BE2C (cell line): Measurements from ENCODE around the gene C7orf25.

Source experiments
- DNase-seq: peaks from one replicate; pipeline ENCODE4 v3.0.0-alpha.2; 2020
- H3K27me3 ChIP-seq: fragments of 250-450 bp; sonication (Bioruptor Pico); 2 replicates; pipeline ENCODE4 v1.5.1; 2020; ENCODE audit warnings: mild to moderate bottlenecking
- H3K36me3 ChIP-seq: fragments of 250-450 bp; sonication (Bioruptor Pico); 2 replicates; pipeline ENCODE4 v1.5.1; 2020; ENCODE audit warnings: mild to moderate bottlenecking
- H3K4me1 ChIP-seq: fragments of 250-450 bp; sonication (Bioruptor Pico); 2 replicates; pipeline ENCODE4 v1.5.1; 2020
- H3K4me3 ChIP-seq: 2 replicates; pipeline ENCODE4 v1.5.1; 2011; ENCODE audit warnings: low read depth, low read length
- H3K9me3 ChIP-seq: fragments of 250-450 bp; sonication (Bioruptor Pico); 2 replicates; pipeline ENCODE4 v1.5.1; 2020
- TF ChIP-seq, protein P1 (sequence below): IDR thresholded peaks from 2 replicates; pipeline ENCODE4 v1.5.1; 2012; ENCODE audit warnings: mild to moderate bottlenecking, low read depth, low read length

Gene C7orf25

GRCh38 chr7:42940985-42941847 is 29.3 kb upstream of the C7orf25 start:
- H3K27me3 ChIP-seq = no peaks in the 10 kb centered on the region
- no peaks in the 10 kb centered on the region for H3K9me3 ChIP-seq
- H3K36me3 ChIP-seq = peaks cover 22% of the 10 kb centered on the region
- peak; percentile 84 for DNase-seq
- H3K4me3 ChIP-seq = no peak overlapping the region
- no peaks in the 10 kb centered on the region; the same call in 1 of the 2 replicates for H3K4me1 ChIP-seq
- TF ChIP-seq, protein P1, sequence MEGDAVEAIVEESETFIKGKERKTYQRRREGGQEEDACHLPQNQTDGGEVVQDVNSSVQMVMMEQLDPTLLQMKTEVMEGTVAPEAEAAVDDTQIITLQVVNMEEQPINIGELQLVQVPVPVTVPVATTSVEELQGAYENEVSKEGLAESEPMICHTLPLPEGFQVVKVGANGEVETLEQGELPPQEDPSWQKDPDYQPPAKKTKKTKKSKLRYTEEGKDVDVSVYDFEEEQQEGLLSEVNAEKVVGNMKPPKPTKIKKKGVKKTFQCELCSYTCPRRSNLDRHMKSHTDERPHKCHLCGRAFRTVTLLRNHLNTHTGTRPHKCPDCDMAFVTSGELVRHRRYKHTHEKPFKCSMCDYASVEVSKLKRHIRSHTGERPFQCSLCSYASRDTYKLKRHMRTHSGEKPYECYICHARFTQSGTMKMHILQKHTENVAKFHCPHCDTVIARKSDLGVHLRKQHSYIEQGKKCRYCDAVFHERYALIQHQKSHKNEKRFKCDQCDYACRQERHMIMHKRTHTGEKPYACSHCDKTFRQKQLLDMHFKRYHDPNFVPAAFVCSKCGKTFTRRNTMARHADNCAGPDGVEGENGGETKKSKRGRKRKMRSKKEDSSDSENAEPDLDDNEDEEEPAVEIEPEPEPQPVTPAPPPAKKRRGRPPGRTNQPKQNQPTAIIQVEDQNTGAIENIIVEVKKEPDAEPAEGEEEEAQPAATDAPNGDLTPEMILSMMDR = peak; percentile 95

GRCh38 chr7:42939457-42940240 is 27.8 kb upstream of the C7orf25 start:
- Histone ChIP-seq H3K4me3 (no peak overlapping the region), H3K4me1 (no peaks in the 10 kb centered on the region; the same call in 1 of the 2 replicates), H3K36me3 (peaks cover 37% of the 10 kb centered on the region), H3K27me3 (no peaks in the 10 kb centered on the region), H3K9me3 (no peaks in the 10 kb centered on the region)
- DNase-seq = no peak
- TF ChIP-seq, protein P1 = no peak

GRCh38 chr7:42935861-42936260 is 24.0 kb upstream of the C7orf25 start:
- TF ChIP-seq, protein P1 = no peak
- no peak overlapping the region for H3K4me3 ChIP-seq
- no peaks in the 10 kb centered on the region; the same call in 1 of the 2 replicates for H3K4me1 ChIP-seq
- DNase-seq = no peak
- no peaks in the 10 kb centered on the region for H3K9me3 ChIP-seq
- no peaks in the 10 kb centered on the region for H3K27me3 ChIP-seq
- H3K36me3 ChIP-seq = peaks cover 37% of the 10 kb centered on the region

GRCh38 chr7:42934291-42934690 is 22.4 kb upstream of the C7orf25 start:
- peaks cover 31% of the 10 kb centered on the region for H3K36me3 ChIP-seq
- no peaks in the 10 kb centered on the region for H3K4me1 ChIP-seq
- H3K27me3 ChIP-seq = no peaks in the 10 kb centered on the region
- TF ChIP-seq, protein P1 = no peak
- DNase-seq = no peak
- no peaks in the 10 kb centered on the region for H3K9me3 ChIP-seq
- H3K4me3 ChIP-seq = no peak overlapping the region; the same call in 1 of the 2 replicates

DNA sequence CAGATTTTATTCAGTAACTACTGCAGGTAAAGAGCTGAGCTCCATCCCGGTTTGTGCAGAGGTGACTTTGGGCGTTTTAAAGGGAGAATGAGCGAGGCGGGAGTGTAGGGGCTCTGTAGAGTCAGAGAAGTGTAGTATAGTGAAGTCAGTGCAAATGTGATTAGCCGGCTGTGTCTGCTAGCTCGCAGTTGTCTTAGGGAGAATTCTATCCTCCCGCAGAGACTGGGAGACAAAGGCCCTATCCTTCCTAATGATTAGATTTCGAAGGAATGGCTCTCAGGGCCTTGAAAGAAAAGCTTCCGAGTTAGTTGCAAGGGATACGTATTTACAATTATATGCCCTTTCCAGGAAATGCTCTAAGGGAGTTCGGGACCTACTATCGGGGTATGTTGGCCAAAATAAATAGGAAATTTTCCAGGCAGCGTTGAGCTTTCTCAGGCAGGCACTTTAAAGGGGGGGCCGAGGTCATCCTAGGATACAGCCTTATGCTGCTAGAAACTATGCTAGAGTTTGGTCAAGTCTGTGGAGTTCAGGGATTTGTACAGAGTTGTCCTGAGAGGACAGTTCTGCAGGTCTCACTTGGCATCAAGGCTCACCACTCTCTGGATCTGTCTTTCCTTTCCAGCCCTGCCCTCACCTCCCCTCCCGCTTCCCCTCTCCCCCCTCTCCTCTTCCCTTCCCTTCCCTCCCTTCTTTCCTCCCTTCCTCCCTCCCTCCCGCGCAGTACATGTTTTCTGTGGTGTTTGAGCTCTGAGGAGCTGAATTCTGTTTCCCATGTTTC is 21.1 kb upstream of the C7orf25 start:
- DNase-seq = peak; percentile 15
- Histone ChIP-seq H3K9me3 (no peaks in the 10 kb centered on the region), H3K36me3 (peaks cover 22% of the 10 kb centered on the region), H3K4me3 (peak overlapping the region; percentile 92), H3K27me3 (no peaks in the 10 kb centered on the region), H3K4me1 (no peaks in the 10 kb centered on the region)
- TF ChIP-seq, protein P1 = no peak
